ENCODE measurements around the gene PZP.

PZP gene

GRCh38 chr12:9103050-9103849, 104.9 kb downstream of the PZP start:
- no peak for DNase-seq (ENCODE audit: low spot score)

DNA sequence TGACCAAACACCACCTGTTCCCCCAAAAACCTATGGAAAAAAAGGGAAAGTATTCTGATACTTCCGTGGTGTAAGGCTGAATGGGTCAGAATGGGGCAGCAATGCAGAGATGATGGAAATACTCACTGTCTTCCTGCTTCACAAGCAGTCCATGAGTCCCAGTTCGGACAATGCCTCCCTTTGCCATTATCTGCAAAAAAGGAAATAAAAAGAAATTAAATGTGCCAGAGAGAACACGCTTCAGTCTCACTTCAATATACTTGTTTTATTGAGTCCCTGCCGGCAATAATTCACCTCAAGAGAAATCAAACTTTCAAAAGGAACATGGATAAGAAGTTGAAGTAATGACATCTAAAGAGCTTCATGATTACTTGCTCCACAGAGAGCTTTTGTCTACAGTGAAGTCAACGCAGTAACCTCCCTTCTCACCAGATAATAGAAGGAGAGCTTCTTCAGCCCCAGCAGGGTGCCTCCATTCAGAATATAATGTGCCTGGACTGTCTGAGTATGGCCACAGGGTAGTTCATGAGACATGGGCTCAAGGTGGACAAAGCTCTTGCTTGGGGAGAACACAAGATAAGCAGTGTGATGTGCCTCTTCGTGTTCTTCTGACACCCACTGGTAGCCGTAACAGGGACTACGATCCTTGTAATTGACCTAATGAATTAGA, 107.0 kb downstream of the PZP start:
- DNase-seq (ENCODE audit: low spot score), result no peak

DNA sequence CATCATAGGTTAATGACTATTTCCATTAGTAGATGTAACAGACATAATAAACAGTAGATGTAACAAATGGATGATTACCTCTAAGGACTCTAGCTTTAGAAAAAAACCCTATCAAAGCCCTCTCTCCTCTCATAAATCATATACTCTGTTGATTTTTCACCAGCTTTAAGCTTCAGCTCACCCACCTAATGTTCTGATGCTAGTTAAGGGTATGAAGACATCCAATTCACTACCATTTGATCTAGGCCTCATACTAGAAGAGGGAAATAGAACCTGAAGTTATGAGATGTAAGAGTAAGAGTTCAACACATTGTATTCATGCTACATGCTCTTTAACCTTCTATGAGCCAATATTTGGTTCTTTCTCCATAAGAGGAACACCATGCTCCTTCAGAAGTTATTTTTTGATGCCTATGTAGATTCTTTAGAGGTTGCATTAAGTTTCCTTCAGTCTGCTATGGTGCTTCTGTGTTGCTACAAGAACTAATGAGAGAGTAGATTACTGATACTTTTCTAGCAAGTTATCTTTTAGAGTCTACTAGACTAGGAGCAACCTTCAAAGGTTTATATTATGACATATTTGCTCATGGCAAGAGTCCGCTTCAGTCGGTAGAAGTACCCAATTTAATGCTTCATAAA, 108.5 kb downstream of the PZP start:
- no peak for DNase-seq (ENCODE audit: low spot score)
